IPS-18c (cell line): ENCODE results near the gene OR10V1.

Experiments used
- H3K4me3 ChIP-seq: 2 replicates; pipeline ENCODE4 v1.7.0; 2013; ENCODE audit warnings: low read depth, mild to moderate bottlenecking, low read length, moderate library complexity; ENCODE audit not compliant: insufficient read depth
- H3K9me3 ChIP-seq: one replicate; pipeline ENCODE4 v1.6.1; 2013; ENCODE audit warnings: mild to moderate bottlenecking, low read length, moderate library complexity; ENCODE audit not compliant: control insufficient read depth, insufficient read depth

OR10V1 gene

DNA sequence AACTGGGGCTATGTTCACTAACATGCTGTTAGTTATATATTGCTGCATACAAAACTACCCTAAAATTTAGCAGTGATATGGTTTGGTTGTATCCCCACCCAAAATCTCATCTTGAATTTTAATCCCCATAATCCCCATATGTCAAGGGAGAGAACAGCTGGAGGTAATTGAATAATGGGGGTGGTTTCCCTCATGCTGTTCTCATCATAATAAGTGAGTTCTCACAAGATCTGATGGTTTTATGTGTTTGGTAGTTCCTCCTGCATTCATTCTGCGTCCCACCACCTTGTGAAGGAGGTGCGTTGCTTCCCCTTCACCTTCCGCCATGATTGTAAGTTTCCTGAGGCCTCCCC is 34.9 kb downstream of the OR10V1 start:
- Histone ChIP-seq H3K9me3 (no peaks in the 10 kb centered on the region), H3K4me3 (no peak overlapping the region)

DNA sequence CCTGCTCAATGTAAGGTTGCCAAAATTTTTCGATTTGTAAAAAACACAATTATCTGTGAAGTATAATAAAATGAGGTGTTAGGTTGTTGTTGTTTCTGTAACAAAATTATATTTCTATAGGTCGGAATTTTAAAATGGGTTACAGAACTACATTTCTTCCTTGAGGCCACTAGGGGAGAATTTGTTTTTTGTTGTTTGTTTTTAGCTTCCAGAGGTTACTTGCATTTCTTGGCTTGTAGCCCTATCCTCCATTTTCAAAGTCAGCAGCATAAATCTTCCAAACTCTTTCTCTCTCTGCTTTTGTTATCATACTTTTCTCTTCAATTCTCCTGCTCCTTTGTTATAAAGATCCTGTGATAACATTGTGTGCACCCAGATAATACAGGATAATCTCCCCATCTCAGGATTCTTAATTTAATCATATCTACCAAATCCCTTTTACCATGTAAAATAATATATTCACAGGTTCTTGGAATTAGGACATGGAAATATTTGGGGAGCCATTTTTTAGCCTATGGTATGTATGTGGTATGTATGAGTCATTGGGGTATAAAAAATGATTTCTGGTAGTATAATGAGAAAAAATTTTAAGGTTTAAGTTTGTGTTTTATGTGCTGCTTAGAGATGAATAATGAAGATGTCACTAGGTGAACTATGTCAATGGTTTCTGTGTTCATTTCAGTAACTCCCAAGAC is 35.4 kb downstream of the OR10V1 start:
- Histone ChIP-seq H3K4me3 (no peak overlapping the region), H3K9me3 (no peaks in the 10 kb centered on the region)

DNA sequence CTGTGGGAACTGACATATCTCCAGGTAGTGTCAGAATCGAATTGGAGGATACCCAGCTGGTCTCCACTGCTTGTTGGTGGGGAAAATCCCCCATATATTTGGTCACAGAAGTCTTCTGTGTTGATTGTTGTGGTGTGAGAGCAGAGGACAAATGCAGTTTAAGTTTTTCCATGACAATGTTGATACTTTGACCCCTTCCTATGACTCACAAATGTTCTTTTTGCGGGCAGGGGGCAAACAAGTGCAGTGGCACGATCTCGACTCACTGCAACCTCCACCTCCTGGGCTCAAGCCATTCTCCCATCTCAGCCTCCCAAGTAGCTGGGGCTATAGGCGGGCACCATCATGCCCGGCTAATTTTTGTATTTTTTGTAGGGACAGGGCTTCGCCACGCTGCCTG is 37.4 kb downstream of the OR10V1 start:
- no peaks in the 10 kb centered on the region for H3K9me3 ChIP-seq
- no peak overlapping the region for H3K4me3 ChIP-seq

DNA sequence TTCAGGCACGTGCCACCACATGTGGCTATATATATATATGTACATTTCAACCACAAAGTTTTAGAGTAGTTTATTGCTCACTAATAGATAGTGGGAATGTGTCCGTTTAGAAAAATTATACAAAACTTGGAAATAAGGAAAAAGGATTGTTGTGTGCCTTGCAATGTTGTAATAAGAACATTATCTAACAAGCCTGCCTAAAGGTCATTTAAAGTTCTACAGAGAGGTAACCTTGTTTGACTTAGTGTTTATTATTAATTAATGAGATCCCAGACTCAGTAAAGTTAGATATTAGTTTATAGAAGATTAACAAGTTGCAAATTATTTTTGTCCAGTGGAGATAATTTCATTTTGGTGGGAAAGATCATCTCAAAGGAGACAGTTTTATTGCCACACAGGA is 39.4 kb downstream of the OR10V1 start:
- H3K4me3 ChIP-seq: no peak overlapping the region
- no peaks in the 10 kb centered on the region for H3K9me3 ChIP-seq

DNA sequence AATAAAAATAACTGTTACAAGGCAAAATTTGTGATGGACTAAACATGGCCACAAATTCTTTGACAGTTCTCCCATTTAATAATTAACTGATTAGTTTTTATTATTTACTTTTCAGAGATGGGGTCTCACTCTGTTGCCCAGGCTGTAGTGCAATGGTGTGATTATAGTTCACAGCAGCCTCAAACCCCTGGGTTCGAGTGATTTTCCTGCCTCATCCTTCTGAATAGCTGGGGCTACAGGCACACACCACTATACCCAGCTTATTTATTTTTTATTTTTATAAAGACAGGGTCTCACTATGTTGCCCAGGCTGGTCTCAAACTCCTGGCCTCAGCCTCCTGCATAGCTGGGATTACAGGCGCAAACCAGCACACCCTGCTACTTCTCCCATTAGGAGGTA is 40.4 kb downstream of the OR10V1 start:
- no peak overlapping the region for H3K4me3 ChIP-seq
- H3K9me3 ChIP-seq: no peaks in the 10 kb centered on the region

DNA sequence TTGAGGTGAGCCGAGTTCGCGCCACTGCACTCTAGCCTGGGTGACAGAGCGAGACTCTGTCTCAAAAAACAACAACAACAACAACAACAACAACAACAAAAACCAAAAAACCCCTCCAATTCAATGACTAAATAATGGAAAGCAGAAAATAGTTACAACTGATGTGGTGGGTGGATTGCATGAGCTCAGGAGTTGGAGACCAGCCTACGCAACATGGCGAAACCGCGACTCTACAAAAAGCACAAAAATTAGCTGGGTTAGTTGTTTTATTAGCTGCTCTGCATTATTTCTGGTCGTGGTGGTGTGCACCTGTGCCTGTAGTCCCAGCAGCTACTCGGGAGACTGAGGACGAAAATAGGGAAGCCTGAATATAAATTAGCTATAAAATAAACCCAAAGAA is 42.2 kb downstream of the OR10V1 start:
- Histone ChIP-seq H3K4me3 (no peak overlapping the region), H3K9me3 (no peaks in the 10 kb centered on the region)

DNA sequence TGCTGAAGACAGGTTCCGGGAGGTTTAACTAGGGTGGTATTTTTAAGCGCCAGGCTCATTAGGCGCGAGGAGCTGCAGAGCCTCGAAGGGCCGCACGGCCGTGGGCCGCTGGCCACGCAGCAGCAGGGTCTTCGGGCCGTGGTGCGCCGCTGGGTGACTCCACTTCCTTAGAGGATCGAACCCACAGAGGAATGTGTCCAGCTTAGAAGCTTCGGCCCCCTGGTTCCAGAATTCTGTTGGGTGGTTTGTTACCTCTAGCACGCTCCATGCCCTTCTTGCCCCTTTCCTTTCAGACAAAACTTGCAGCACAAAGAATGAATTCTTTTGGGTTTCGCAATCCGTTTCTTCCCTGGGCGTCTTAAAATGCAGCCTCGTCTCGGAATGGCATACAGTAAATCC is 44.0 kb downstream of the OR10V1 start:
- Histone ChIP-seq H3K9me3 (no peaks in the 10 kb centered on the region), H3K4me3 (peak overlapping the region; percentile 93)

DNA sequence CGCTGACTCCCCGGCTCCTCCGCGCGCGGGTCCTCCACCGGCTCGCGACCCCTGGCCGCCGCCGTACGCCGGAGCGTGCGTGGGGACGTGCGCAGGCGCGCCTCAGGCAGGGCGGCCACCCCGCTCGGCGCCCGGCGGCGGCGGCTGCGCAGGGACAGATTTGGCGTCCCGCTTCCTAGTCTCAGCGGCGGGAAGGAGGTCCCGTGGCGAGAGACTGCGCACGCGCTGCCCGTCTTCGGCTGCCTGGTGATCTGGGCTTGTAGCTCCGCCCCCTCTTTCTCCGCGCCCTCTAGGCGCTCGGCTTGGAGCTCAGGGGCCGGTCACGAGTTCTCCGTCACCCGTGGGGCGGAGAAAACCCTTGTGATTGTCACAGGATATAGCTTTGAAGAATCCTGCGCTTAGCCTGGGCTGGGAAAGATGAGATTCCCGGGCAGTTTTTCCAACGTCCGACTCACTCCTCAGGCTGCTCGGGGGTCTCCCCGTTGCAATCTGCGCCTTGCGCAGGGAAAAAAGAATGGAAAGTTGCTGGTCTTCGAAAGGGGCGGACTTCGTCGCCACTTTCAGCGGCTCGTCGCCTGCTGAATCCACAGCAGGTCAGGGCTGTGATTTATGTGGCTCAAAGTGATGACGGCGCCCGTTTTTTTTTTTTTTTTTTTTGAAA is 44.6 kb downstream of the OR10V1 start, which contains the start of gene PATL1:
PATL1 (minus strand) TSS at position 88 of the 661 bp plus-strand sequence. CDS start 142 bp downstream, outside the sequence.
- Histone ChIP-seq H3K4me3 (peak within 1 kb of the TSS; percentile 93), H3K9me3 (no peaks in the 10 kb centered on the region)

DNA sequence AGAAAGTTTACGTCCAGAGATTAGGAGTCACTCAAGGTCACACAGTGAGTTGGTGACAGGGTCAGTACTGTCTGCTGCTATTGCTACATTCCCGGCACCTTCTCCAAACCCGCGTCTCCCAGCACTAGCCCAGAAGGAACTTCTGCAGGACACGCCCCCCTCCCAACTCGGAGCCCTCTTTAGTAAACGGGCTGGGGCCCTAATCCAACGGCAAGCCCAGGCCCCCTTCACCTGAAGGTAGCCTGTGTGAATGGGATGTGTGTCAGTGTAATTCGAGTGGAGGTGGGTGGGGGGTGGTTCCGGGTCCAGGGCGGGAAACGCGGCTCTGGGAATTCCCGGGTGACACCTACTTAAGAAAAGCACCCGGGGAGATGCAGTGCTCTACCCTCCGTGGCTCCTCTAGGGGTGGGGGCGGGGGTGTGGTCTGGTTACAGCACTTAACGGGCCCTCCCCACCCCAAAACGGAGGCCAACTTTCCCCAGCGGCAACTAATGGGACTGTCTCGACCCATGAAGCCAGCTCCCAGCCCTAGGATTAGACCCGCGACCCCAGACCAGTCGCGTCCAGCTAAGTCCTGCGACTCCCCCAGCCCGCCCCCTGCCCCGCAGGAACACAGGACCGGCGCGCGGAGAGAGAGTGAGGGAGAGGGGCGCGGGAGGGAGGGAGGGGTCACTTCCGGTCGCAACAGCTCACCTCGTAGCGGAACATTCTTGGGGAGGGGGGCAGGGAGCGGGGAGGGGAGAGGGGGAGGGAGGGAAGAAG is 45.3 kb downstream of the OR10V1 start:
- Histone ChIP-seq H3K4me3 (peak overlapping the region; percentile 93), H3K9me3 (no peaks in the 10 kb centered on the region)

DNA sequence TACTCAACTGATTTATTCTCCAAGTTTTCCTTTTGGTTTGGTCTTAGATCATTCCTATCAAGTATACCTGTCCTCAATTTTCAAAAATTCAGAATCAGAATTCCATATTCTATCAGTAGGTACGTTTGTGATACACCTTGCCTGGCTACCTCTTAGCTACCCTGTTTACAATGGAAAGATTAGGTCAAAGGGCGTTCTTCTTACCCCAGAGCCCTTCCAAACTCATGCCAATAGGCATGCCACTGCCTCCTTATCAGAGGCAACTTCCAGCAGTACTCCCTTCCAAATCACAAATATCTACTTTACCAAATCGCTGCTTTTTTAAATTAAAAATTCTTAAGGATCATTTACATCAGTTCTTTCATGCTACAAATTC is 45.8 kb downstream of the OR10V1 start:
- H3K9me3 ChIP-seq: no peaks in the 10 kb centered on the region
- peak overlapping the region; percentile 93 for H3K4me3 ChIP-seq

DNA sequence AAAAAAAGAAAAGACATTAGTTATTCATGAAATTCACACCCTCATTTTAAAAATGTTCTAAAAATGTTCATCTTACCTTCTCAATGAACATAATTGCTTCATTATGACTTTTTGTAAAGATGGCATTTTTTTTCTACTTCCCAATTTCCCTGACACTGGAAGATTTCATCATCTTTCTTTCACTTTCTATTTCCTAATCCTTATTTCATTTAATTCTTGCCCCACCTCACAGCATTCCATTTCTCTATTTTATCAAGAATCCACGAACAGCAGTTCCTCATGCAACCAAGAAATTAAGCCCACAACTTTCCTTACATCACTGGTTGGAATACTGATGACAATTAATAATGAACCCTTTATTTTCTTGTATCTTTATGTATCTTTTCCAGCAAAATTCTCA is 46.7 kb downstream of the OR10V1 start:
- no peak overlapping the region for H3K4me3 ChIP-seq
- no peaks in the 10 kb centered on the region for H3K9me3 ChIP-seq
